H1 (cell line): Measurements from ENCODE around the gene TGM4. TPM values are rescaled to one million over a fixed set of nuclear protein-coding genes. Genes with fewer than 3 reads are reported as not detected.

Experiments used
- CTCF ChIA-PET: fragments of 300-600 bp; sonication (Branson Sonifier 250); formaldehyde crosslinking; loops from one replicate; lab custom pipeline; 2021; ENCODE audit not compliant: partially characterized antibody; lab: Charles Lee
- POLR2A ChIA-PET: fragments of 300-600 bp; sonication (Branson Sonifier 250); formaldehyde crosslinking; loops from one replicate; lab custom pipeline; 2021; ENCODE audit warnings: inconsistent platforms; ENCODE audit not compliant: partially characterized antibody; lab: Charles Lee
- DNase-seq, 2 experiments: peaks; one replicate each; pipeline versions ENCODE4 v3.0.0 to v3.0.0-alpha.2; 2010 to 2022; ENCODE audit warnings: low spot score in 2 of 2, low read depth in 1 of 2, mixed read lengths in 1 of 2
- FAIRE-seq: peaks from 2 replicates; lab custom pipeline; 2011; peaks lifted over from hg19 to GRCh38; lab: Jason Lieb, UNC
- H2AFZ ChIP-seq: 2 replicates; pipeline ENCODE4 v1.8.1; 2012; ENCODE audit warnings: low read length, inconsistent platforms
- H2AK5ac ChIP-seq: 2 replicates; pipeline ENCODE4 v1.6.1; 2013; ENCODE audit warnings: low read depth, low read length
- H2BK120ac ChIP-seq: replicated peaks from 2 replicates; pipeline ENCODE3; 2013; ENCODE audit warnings: low read depth, low read length, inconsistent platforms
- H2BK12ac ChIP-seq: 2 replicates; pipeline ENCODE4 v1.6.1; 2013; ENCODE audit warnings: low read depth, low read length
- H2BK15ac ChIP-seq: 2 replicates; pipeline ENCODE4 v1.6.1; 2013; ENCODE audit warnings: low read length
- H2BK20ac ChIP-seq: 2 replicates; pipeline ENCODE4 v1.6.1; 2013; ENCODE audit warnings: low read length
- H2BK5ac ChIP-seq: 2 replicates; pipeline ENCODE4 v1.6.1; 2013; ENCODE audit warnings: low read depth, low read length
- H3K14ac ChIP-seq: 2 replicates; pipeline ENCODE4 v1.6.1; 2013; ENCODE audit warnings: inconsistent platforms; ENCODE audit not compliant: insufficient read length
- H3K18ac ChIP-seq: 2 replicates; pipeline ENCODE4 v1.6.1; 2013; ENCODE audit warnings: low read length; ENCODE audit errors: extremely low read depth
- H3K23ac ChIP-seq: 2 replicates; pipeline ENCODE4 v1.6.1; 2013; ENCODE audit warnings: inconsistent platforms; ENCODE audit not compliant: insufficient read length
- H3K23me2 ChIP-seq: 2 replicates; pipeline ENCODE4 v1.6.1; 2013; ENCODE audit warnings: low read depth, low read length
- H3K27ac ChIP-seq: 2 replicates; pipeline ENCODE4 v1.6.1; 2011; ENCODE audit warnings: low read depth, low read length, inconsistent platforms
- H3K27me3 ChIP-seq, 4 experiments: replicated peaks in 1 of 4; 1 replicate in 1 of 4; 2 replicates in 3 of 4; pipeline versions ENCODE4 v1.6.1 to v1.8.1; 2011 to 2013; ENCODE audit warnings: low read length in 3 of 4, mild to moderate bottlenecking in 3 of 4, inconsistent platforms in 2 of 4, mixed read lengths in 2 of 4, moderate library complexity in 1 of 4; ENCODE audit not compliant: control insufficient read depth in 3 of 4, insufficient read depth in 3 of 4; ENCODE audit errors: extremely low read depth in 1 of 4
- H3K36me3 ChIP-seq, 4 experiments: 2 replicates each; pipeline versions ENCODE4 v1.6.1 to v1.8.1; 2011 to 2013; ENCODE audit warnings: mild to moderate bottlenecking in 4 of 4, low read length in 3 of 4, moderate library complexity in 2 of 4, control low read depth in 1 of 4, inconsistent platforms in 1 of 4; ENCODE audit not compliant: insufficient read depth in 4 of 4, control insufficient read depth in 2 of 4
- H3K4ac ChIP-seq: replicated peaks from 2 replicates; pipeline ENCODE3; 2013; ENCODE audit warnings: low read length, low read depth, mixed read lengths, inconsistent platforms; ENCODE audit not compliant: insufficient read length
- H3K4me1 ChIP-seq, 4 experiments: replicated peaks in 1 of 4; 1 replicate in 1 of 4; 2 replicates in 3 of 4; pipeline versions ENCODE4 v1.6.1 to v1.8.1; 2011 to 2013; ENCODE audit warnings: low read length in 3 of 4, inconsistent platforms in 2 of 4, mixed read lengths in 1 of 4; ENCODE audit not compliant: insufficient read depth in 4 of 4, control insufficient read depth in 3 of 4
- H3K4me2 ChIP-seq, 2 experiments: 2 replicates each; pipeline versions ENCODE4 v1.6.1 to v1.8.1; 2011 to 2013; ENCODE audit warnings: low read depth in 2 of 2, low read length in 2 of 2, control low read depth in 1 of 2, inconsistent platforms in 1 of 2, mild to moderate bottlenecking in 1 of 2; ENCODE audit not compliant: insufficient read depth in 1 of 2
- H3K4me3 ChIP-seq, 4 experiments: fragments of 200-600, 300-600 bp in 1 of 4; sonication (generic), shearing (Covaris generic), sonication (Bioruptor Twin) in 1 of 4; 2 replicates each; pipeline versions ENCODE4 v1.5.1 to v1.8.1; 2011 to 2016; ENCODE audit warnings: low read length in 4 of 4, low read depth in 3 of 4, control low read depth in 2 of 4, inconsistent platforms in 2 of 4, mild to moderate bottlenecking in 2 of 4, mixed read lengths in 1 of 4, moderate library complexity in 1 of 4; ENCODE audit not compliant: insufficient read depth in 2 of 4; ENCODE audit errors: extremely low read depth in 1 of 4
- H3K56ac ChIP-seq: replicated peaks from 2 replicates; pipeline ENCODE3; 2013; ENCODE audit warnings: low read depth, mild to moderate bottlenecking, mixed read lengths, low read length, inconsistent platforms; ENCODE audit not compliant: insufficient read length
- H3K79me1 ChIP-seq: 2 replicates; pipeline ENCODE4 v1.6.1; 2013; ENCODE audit warnings: low read depth, low read length, control low read depth
- H3K79me2 ChIP-seq, 2 experiments: 2 replicates each; pipeline versions ENCODE4 v1.6.1 to v1.8.1; 2012 to 2013; ENCODE audit warnings: low read length in 2 of 2, mild to moderate bottlenecking in 2 of 2, inconsistent platforms in 1 of 2; ENCODE audit not compliant: insufficient read depth in 2 of 2, control insufficient read depth in 1 of 2
- H3K9ac ChIP-seq, 4 experiments: replicated peaks in 1 of 4; 1 replicate in 1 of 4; 2 replicates in 3 of 4; pipeline versions ENCODE4 v1.6.1 to v1.8.1; 2011 to 2013; ENCODE audit warnings: low read depth in 3 of 4, low read length in 3 of 4, control low read depth in 2 of 4, mild to moderate bottlenecking in 2 of 4, moderate library complexity in 2 of 4, inconsistent platforms in 1 of 4; ENCODE audit errors: extremely low read depth in 1 of 4
- H3K9me3 ChIP-seq, 2 experiments: 2 replicates each; pipeline versions ENCODE4 v1.6.1 to v1.8.1; 2012 to 2013; ENCODE audit warnings: mild to moderate bottlenecking in 2 of 2, moderate library complexity in 2 of 2, control low read depth in 1 of 2, inconsistent platforms in 1 of 2, low read depth in 1 of 2, low read length in 1 of 2, mixed read lengths in 1 of 2; ENCODE audit not compliant: insufficient read depth in 2 of 2
- H4K20me1 ChIP-seq, 2 experiments: replicated peaks in 1 of 2; 2 replicates each; pipeline versions ENCODE3 to v1.8.1; 2011 to 2013; ENCODE audit warnings: inconsistent platforms in 2 of 2, low read length in 2 of 2, mild to moderate bottlenecking in 1 of 2; ENCODE audit not compliant: insufficient read depth in 2 of 2, control insufficient read depth in 1 of 2
- H4K5ac ChIP-seq: 2 replicates; pipeline ENCODE4 v1.6.1; 2013; ENCODE audit warnings: low read length, low read depth, mixed read lengths, inconsistent platforms; ENCODE audit not compliant: insufficient read length
- H4K8ac ChIP-seq: 2 replicates; pipeline ENCODE4 v1.8.0; 2013; ENCODE audit warnings: mild to moderate bottlenecking, moderate library complexity, low read length, inconsistent platforms; ENCODE audit not compliant: insufficient read depth; ENCODE audit errors: extremely low read depth
- H4K91ac ChIP-seq: replicated peaks from 2 replicates; pipeline ENCODE3; 2013; ENCODE audit warnings: low read length, mixed read lengths, inconsistent platforms; ENCODE audit not compliant: insufficient read length
- CHD2 ChIP-seq: IDR thresholded peaks from 2 replicates; pipeline ENCODE4 v1.6.1; 2012; ENCODE audit warnings: low read length, improper control_type of control experiment
- HDAC2 ChIP-seq, 2 experiments: fragments of 300-600 bp in 1 of 2; sonication (generic) in 1 of 2; IDR thresholded peaks; 2 replicates each; pipeline ENCODE4 v1.6.1; 2011 to 2012; ENCODE audit warnings: low read depth in 2 of 2, low read length in 2 of 2, mild to moderate bottlenecking in 2 of 2, moderate library complexity in 2 of 2, borderline replicate concordance in 1 of 2, inconsistent platforms in 1 of 2
- JUND ChIP-seq: IDR thresholded peaks from 2 replicates; pipeline ENCODE4 v1.6.1; 2011; ENCODE audit warnings: mild to moderate bottlenecking, improper control_type of control experiment, low read length
- KDM5A ChIP-seq: fragments of 200-600 bp; IDR thresholded peaks from 2 replicates; pipeline ENCODE4 v1.7.1; 2012; ENCODE audit warnings: mild to moderate bottlenecking, low read length, inconsistent platforms, mixed read lengths
- NANOG ChIP-seq: IDR thresholded peaks from 2 replicates; pipeline ENCODE4 v1.6.1; 2011; ENCODE audit warnings: low read length, low read depth, mild to moderate bottlenecking, inconsistent platforms; ENCODE audit not compliant: insufficient read depth, poor library complexity, severe bottlenecking
- SP2 ChIP-seq: IDR thresholded peaks from 2 replicates; pipeline ENCODE4 v1.6.1; 2012; ENCODE audit warnings: mild to moderate bottlenecking, low read length, inconsistent platforms
- SRF ChIP-seq: IDR thresholded peaks from 2 replicates; pipeline ENCODE4 v1.6.1; 2011; ENCODE audit warnings: mild to moderate bottlenecking, low read depth, low read length, moderate library complexity
- TAF7 ChIP-seq: optimal IDR thresholded peaks from 2 replicates; pipeline ENCODE3; 2011; ENCODE audit warnings: low read depth, mild to moderate bottlenecking, inconsistent platforms, low read length, moderate library complexity, borderline replicate concordance
- YY1 ChIP-seq: IDR thresholded peaks from 2 replicates; pipeline ENCODE4 v1.6.1; 2011; ENCODE audit warnings: low read depth, mild to moderate bottlenecking, low read length
- WGBS, 2 experiments: shearing (Covaris generic) in 1 of 2; methylation state at CpG; one replicate each; pipeline versions ENCODE4 v1.1.6 to v1.1.7; 2013 to 2015; ENCODE audit warnings: low lambda C conversion rate in 2 of 2, mixed read lengths in 2 of 2, inconsistent platforms in 1 of 2, low coverage in 1 of 2, missing lambda C conversion rate in 1 of 2; ENCODE audit not compliant: insufficient replicate concordance in 2 of 2, insufficient coverage in 1 of 2, insufficient read length in 1 of 2; ENCODE audit errors: extremely low coverage in 1 of 2, missing lambda C conversion rate in 1 of 2; 5-methylcytosine and 5-hydroxymethylcytosine counted together
- polyA plus RNA-seq, 7 experiments: library from polyadenylated mRNA; depleted of rRNA in 3 of 7; stranded (reverse) in 5 of 7; unstranded in 2 of 7; fragments of >200 nt in 5 of 7; fragments of 200-250 nt in 2 of 7; gene quantifications; 1 replicate in 5 of 7; 2 replicates in 1 of 7; 4 replicates in 1 of 7; pipeline versions ENCODE4 v1.2.1 to v1.2.3, GENCODE V29; 2011 to 2013; ENCODE audit warnings: missing spikeins in 2 of 7, mixed read lengths in 2 of 7
- total RNA-seq: library from RNA; stranded (reverse); fragmentation: NEBNext Ultra II Directional; extraction: Animal tissue kit (Norgen Biotek cat#: 25700); gene quantifications from 2 replicates; pipeline ENCODE4 v1.2.1, GENCODE V29; 2021
- TF ChIP-seq, protein P1 (sequence below): IDR thresholded peaks from 2 replicates; pipeline ENCODE4 v1.6.1; 2011; ENCODE audit warnings: low read length, improper control_type of control experiment
- TF ChIP-seq, protein P2 (sequence below): IDR thresholded peaks from 2 replicates; pipeline ENCODE4 v1.6.1; 2012; ENCODE audit warnings: low read length, inconsistent platforms

TGM4 gene
- total and polyA plus RNA-seq, 2 of the 8 experiments (the other 6 are each of a cell fraction or from before 2014, with no cell fraction given): 0.02 TPM; not detected in 1

DNA sequence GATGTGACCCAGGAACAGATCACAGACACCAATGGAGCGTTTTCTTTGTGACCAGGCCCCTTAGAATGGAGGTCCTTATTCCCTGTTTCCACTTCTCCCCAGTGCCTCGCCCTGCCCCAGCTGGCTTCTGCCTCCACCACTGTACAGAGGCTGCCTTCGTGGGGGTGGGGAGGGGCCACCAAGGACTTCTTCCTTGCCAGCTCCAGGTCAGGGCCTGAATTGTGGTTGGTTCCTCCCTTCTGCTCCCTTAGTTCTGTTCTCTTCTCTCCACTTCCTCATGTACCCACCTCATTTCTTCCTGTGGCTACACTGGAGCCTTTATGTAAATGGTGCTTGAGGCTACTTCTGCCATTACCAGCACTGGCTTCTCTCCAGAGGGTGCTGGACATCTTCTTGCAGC is 16.4 kb downstream of the TGM4 start:
- Histone ChIP-seq H2BK120ac (no peak overlapping the region), H2BK12ac (no peak overlapping the region; the same call in 1 of the 2 replicates), H3K18ac (no peak overlapping the region), H3K79me2 (no peaks in the 10 kb centered on the region), H3K4me1 (peaks cover 0 to 5% (median 3%) of the 10 kb centered on the region in 4 experiments; a peak in 3 of 7 replicates), H2BK5ac (no peak overlapping the region), H2AK5ac (no peak overlapping the region), H4K20me1 (no peaks in the 10 kb centered on the region), H4K8ac (no peak overlapping the region), H3K9me3 (no peaks in the 10 kb centered on the region), H4K91ac (no peak overlapping the region), H3K14ac (no peak overlapping the region), H2BK20ac (no peak overlapping the region), H3K4me2 (no peak overlapping the region), H3K27me3 (no peaks in the 10 kb centered on the region), H4K5ac (no peak overlapping the region), H3K27ac (no peak overlapping the region), H2BK15ac (no peak overlapping the region; the same call in 1 of the 2 replicates), H3K36me3 (no peaks in the 10 kb centered on the region), H3K79me1 (no peaks in the 10 kb centered on the region), H3K9ac (no peak overlapping the region), H3K56ac (no peak overlapping the region), H3K4me3 (no peak overlapping the region), H3K23ac (no peak overlapping the region), H2AFZ (no peak overlapping the region), H3K23me2 (no peaks in the 10 kb centered on the region; the same call in 1 of the 2 replicates), H3K4ac (no peak overlapping the region)
- CTCF ChIA-PET: interaction anchor here (1.1 to 4.0 kb wide), 3 partner anchors 16 to 33 kb away, joined by 4 to 31 read pairs (median 5); no protein-coding TSS in a partner anchor
- no peak for FAIRE-seq
- 83% methylated on average over 3 of the region's 3 CpGs; no CpG with 5 or more reads in 1 of the 2 experiments for WGBS, 2 experiments
- POLR2A ChIA-PET: no interaction called here
- TF ChIP-seq JUND (no peak), TAF7 (no peak), HDAC2 (IDR thresholded peaks at IDR 0.05; ENCODE audit: borderline replicate concordance in 1 of 2, low read depth in 2 of 2, low read length in 2 of 2) (no peak), YY1 (no peak), CHD2 (no peak), SRF (no peak), NANOG (no peak), KDM5A (no peak), SP2 (no peak)
- TF ChIP-seq, protein P1, sequence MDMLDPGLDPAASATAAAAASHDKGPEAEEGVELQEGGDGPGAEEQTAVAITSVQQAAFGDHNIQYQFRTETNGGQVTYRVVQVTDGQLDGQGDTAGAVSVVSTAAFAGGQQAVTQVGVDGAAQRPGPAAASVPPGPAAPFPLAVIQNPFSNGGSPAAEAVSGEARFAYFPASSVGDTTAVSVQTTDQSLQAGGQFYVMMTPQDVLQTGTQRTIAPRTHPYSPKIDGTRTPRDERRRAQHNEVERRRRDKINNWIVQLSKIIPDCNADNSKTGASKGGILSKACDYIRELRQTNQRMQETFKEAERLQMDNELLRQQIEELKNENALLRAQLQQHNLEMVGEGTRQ: no peak
- TF ChIP-seq, protein P2, sequence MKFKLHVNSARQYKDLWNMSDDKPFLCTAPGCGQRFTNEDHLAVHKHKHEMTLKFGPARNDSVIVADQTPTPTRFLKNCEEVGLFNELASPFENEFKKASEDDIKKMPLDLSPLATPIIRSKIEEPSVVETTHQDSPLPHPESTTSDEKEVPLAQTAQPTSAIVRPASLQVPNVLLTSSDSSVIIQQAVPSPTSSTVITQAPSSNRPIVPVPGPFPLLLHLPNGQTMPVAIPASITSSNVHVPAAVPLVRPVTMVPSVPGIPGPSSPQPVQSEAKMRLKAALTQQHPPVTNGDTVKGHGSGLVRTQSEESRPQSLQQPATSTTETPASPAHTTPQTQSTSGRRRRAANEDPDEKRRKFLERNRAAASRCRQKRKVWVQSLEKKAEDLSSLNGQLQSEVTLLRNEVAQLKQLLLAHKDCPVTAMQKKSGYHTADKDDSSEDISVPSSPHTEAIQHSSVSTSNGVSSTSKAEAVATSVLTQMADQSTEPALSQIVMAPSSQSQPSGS: no peak
- no peak for DNase-seq
